Nephron progenitor cell (in vitro differentiated cells): Measurements from ENCODE around the gene FYB2.
"Not testable (repeated sequence)": the region's sequence is repeated elsewhere in the genome, so short reads cannot be mapped to it uniquely, and the experiment has no call there.

Experiments used
- DNase-seq: peaks from one replicate; pipeline ENCODE4 v3.0.0; 2021
- H3K27ac Mint-ChIP-seq: 2 replicates; pipeline ENCODE4 v1.8.0; 2021; ENCODE audit warnings: mild to moderate bottlenecking, moderate library complexity, mixed read lengths
- H3K27me3 Mint-ChIP-seq: 2 replicates; pipeline ENCODE4 v1.8.0; 2021; ENCODE audit warnings: mild to moderate bottlenecking, low read depth, mixed read lengths; ENCODE audit not compliant: poor library complexity
- H3K36me3 Mint-ChIP-seq: 2 replicates; pipeline ENCODE4 v1.8.0; 2021; ENCODE audit warnings: low read depth, mixed read lengths
- H3K4me1 Mint-ChIP-seq: 2 replicates; pipeline ENCODE4 v1.8.0; 2021; ENCODE audit warnings: mixed read lengths
- H3K4me3 Mint-ChIP-seq: 2 replicates; pipeline ENCODE4 v1.8.0; 2021; ENCODE audit warnings: mild to moderate bottlenecking, moderate library complexity, mixed read lengths
- H3K9me3 Mint-ChIP-seq: 2 replicates; pipeline ENCODE4 v1.8.0; 2021; ENCODE audit warnings: mild to moderate bottlenecking, moderate library complexity, mixed read lengths
- TF ChIP-seq, protein P1 (sequence below): fragments of 200-600 bp; sonication (generic); IDR thresholded peaks from 2 replicates; pipeline ENCODE4 v1.5.0; 2021; ENCODE audit warnings: antibody characterized with exemption

FYB2 gene

DNA sequence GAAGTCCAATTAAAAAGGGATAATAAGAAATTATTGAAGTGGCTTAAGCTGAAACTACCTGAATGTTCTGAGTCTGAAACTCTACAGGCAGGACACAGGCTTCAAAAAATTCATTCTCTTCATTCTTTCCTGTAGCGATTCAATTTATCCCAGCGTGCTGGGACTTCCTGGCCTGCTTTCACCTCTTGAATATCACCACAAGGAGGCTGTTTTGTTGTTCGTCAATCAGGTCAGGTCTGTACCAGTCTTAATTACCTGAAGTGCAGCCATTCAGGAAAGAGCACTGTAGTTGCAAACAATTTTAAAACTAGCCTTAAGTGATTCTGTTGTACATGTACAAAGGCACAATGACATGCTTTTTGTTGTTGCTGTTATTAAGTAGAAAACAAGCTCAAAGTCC lies 38.4 kb downstream of the FYB2 start:
- no peak overlapping the region for H3K4me3 Mint-ChIP-seq
- no peak overlapping the region for H3K27ac Mint-ChIP-seq
- DNase-seq: no peak
- no peaks in the 10 kb centered on the region for H3K27me3 Mint-ChIP-seq
- H3K9me3 Mint-ChIP-seq: no peaks in the 10 kb centered on the region
- TF ChIP-seq, protein P1, sequence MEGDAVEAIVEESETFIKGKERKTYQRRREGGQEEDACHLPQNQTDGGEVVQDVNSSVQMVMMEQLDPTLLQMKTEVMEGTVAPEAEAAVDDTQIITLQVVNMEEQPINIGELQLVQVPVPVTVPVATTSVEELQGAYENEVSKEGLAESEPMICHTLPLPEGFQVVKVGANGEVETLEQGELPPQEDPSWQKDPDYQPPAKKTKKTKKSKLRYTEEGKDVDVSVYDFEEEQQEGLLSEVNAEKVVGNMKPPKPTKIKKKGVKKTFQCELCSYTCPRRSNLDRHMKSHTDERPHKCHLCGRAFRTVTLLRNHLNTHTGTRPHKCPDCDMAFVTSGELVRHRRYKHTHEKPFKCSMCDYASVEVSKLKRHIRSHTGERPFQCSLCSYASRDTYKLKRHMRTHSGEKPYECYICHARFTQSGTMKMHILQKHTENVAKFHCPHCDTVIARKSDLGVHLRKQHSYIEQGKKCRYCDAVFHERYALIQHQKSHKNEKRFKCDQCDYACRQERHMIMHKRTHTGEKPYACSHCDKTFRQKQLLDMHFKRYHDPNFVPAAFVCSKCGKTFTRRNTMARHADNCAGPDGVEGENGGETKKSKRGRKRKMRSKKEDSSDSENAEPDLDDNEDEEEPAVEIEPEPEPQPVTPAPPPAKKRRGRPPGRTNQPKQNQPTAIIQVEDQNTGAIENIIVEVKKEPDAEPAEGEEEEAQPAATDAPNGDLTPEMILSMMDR: no peak
- H3K36me3 Mint-ChIP-seq: no peaks in the 10 kb centered on the region
- no peaks in the 10 kb centered on the region for H3K4me1 Mint-ChIP-seq

DNA sequence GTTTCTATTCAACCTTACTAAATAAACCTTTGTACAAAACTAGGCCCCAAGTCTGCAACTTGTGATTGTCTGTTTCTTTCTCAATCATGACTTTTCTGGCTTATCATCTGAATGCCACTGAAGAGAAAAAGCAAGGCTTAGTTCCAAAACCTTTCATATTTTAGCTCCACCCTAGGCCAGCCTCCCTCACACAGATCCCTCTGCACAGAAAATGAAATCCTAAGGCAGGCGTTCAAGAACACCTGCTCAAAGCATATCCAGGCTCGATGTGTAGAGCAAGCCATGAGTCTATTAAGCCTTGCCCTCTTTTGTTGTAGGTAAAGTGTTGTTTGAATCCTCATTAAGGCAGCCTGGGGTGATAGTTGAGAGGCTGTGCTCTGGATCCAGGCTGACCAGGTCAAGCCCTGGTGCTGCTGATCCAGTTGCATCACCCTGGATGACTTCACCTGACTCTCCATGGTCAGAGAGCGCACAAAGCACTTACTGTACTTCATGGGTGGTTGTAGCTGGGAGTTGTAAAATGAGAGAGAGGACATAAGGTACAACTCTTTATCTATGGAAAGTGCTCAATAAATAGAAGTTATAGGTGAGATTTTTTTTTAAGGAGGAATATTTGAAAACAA lies 39.0 kb downstream of the FYB2 start:
- TF ChIP-seq, protein P1: no peak
- H3K36me3 Mint-ChIP-seq: no peaks in the 10 kb centered on the region
- H3K27me3 Mint-ChIP-seq: no peaks in the 10 kb centered on the region
- no peak for DNase-seq
- H3K9me3 Mint-ChIP-seq: no peaks in the 10 kb centered on the region
- H3K27ac Mint-ChIP-seq: no peak overlapping the region
- no peaks in the 10 kb centered on the region for H3K4me1 Mint-ChIP-seq
- no peak overlapping the region for H3K4me3 Mint-ChIP-seq

DNA sequence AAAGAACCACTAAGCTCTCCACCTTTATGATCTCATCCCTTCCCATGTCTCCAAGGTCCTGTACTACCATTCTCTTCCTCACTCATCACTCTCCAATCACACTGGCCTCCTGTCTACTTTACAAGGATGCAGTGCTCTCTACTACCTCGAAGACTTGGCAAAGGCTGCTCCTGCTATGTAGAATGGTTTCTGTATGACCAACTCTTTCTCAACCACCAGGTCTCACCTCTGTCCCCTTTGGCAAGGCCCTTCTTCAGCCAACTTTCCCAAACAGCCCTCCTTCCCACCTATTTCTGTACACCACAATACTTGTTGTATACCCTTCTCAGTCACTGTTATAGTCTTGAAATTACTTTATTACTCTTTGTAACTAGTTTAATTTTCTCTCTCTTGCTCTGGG lies 41.2 kb downstream of the FYB2 start:
- Mint-ChIP-seq H3K27me3 (no peaks in the 10 kb centered on the region), H3K9me3 (no peaks in the 10 kb centered on the region), H3K4me3 (no peak overlapping the region), H3K4me1 (no peaks in the 10 kb centered on the region), H3K27ac (no peak overlapping the region), H3K36me3 (no peaks in the 10 kb centered on the region)
- no peak for DNase-seq
- TF ChIP-seq, protein P1: no peak

DNA sequence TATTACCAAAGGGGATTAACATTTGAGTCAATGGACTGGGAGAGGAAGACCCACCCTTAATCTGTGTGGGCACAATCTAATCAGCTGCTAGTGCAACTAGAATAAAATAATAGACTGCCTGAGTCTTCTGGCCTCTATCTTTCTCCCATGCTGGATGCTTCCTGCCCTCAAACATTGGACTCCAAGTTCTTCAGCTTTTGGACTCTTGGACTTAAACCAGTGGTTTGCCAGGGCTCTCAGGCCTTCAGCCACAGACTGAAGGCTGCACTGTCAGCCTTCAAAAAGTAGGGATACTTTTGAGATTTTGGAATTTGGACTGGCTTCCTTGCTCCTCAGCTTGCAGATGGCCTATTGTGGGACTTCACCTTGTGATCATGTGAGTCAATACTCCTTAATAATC lies 44.5 kb downstream of the FYB2 start:
- H3K27me3 Mint-ChIP-seq, H3K4me3 Mint-ChIP-seq, H3K9me3 Mint-ChIP-seq, H3K27ac Mint-ChIP-seq, DNase-seq, H3K36me3 Mint-ChIP-seq, H3K4me1 Mint-ChIP-seq: not testable (repeated sequence)

DNA sequence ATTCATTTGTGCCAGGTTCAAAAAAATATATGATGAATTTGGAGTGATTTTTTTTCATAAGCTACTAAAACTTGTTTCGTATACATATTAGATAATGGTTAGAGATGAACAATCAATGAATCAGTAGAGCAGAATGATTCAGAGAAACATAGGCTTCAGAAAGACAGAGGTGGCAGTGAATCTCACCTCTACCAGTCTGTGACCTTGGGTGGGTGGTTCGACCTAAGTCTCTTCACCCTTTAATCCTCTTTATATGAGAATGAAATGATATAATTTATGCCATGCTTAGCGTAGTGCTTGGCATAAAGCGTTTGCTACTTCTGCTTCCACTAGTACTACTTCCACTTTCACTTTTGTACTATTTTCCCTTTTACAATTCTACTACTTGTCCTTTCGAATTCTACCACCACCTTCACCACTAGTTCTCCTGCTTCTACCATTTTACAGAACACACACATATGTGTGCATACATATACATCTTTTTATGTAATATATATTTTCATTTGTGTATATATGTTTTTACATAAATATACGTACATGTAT lies 45.1 kb downstream of the FYB2 start:
- no peaks in the 10 kb centered on the region for H3K27me3 Mint-ChIP-seq
- no peak overlapping the region for H3K27ac Mint-ChIP-seq
- no peaks in the 10 kb centered on the region for H3K36me3 Mint-ChIP-seq
- H3K4me3 Mint-ChIP-seq: no peak overlapping the region
- TF ChIP-seq, protein P1: no peak
- DNase-seq: no peak
- no peaks in the 10 kb centered on the region for H3K4me1 Mint-ChIP-seq
- no peaks in the 10 kb centered on the region for H3K9me3 Mint-ChIP-seq

DNA sequence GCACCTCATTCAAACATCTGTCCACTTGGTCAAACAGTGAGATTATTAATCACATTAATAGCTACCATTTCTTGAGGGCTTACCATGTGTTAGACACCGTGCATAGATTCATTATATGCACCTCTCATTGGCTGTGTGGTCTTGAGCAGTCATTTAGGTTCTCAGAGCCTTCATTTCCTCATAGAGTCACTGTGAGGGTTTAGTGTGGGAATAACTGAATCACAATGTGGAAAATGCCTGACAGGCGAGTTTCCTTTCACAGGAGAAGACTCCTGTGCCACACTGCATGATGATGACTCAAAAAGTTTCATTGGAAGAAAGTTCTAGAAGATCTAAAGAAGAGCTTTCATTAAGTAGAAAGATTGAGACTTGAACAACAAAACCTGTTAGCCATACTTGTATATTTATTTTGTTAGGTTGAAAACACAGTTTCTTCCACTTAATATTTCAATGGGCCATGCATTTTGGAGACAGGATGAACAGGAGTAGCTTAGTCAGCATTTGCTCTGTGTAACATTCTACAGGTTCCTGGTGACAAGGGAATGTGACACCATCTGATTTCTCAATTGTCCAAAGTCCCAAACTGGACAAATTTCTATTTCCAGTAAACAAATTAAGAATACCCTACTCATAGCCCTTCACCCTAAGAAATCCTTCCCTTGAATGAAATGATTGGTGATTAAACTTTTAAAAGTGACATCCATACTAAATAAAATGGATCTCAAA lies 45.7 kb downstream of the FYB2 start:
- no peak for DNase-seq
- H3K4me3 Mint-ChIP-seq: no peak overlapping the region
- H3K27ac Mint-ChIP-seq: no peak overlapping the region
- no peaks in the 10 kb centered on the region for H3K4me1 Mint-ChIP-seq
- H3K36me3 Mint-ChIP-seq: no peaks in the 10 kb centered on the region
- H3K27me3 Mint-ChIP-seq: no peaks in the 10 kb centered on the region
- no peaks in the 10 kb centered on the region for H3K9me3 Mint-ChIP-seq
- TF ChIP-seq, protein P1: no peak
